HepG2 (cell line): Measurements from ENCODE around the gene PFN1. TPM values are rescaled to one million over a fixed set of nuclear protein-coding genes. Genes with fewer than 3 reads are reported as not detected.

Experiments
- BHLHE40 ChIP-seq: IDR thresholded peaks from 2 replicates; pipeline ENCODE4 v1.6.1; 2011; ENCODE audit warnings: low read length, improper control_type of control experiment
- CAMTA2 ChIP-seq: sonication (generic); formaldehyde crosslinking; IDR thresholded peaks from 2 replicates; pipeline ENCODE4 v1.4.0; 2020; ENCODE audit warnings: mild to moderate bottlenecking, missing genetic modification reagents, borderline replicate concordance
- CSRNP1 ChIP-seq: sonication (generic); formaldehyde crosslinking; IDR thresholded peaks from 2 replicates; pipeline ENCODE4 v1.8.1; 2023; ENCODE audit warnings: mild to moderate bottlenecking, missing genetic modification reagents
- ETV5 ChIP-seq: IDR thresholded peaks from 2 replicates; pipeline ENCODE4 v1.6.1; 2018; ENCODE audit warnings: missing biosample characterization, missing genetic modification reagents, inconsistent platforms, borderline replicate concordance
- GABPA ChIP-seq, 2 experiments: IDR thresholded peaks; 2 replicates each; pipeline ENCODE4 v1.6.1; 2011 to 2016; ENCODE audit warnings: low read depth in 2 of 2, low read length in 1 of 2, missing biosample characterization in 1 of 2, missing genetic modification characterization in 1 of 2
- GATA4 ChIP-seq: sonication (generic); IDR thresholded peaks from 2 replicates; pipeline ENCODE4 v1.6.1; 2016; ENCODE audit warnings: antibody characterized with exemption, low read depth, borderline replicate concordance
- HBP1 ChIP-seq: IDR thresholded peaks from 2 replicates; pipeline ENCODE4 v1.6.1; 2016; ENCODE audit warnings: low read depth, control low read depth
- HNF4A ChIP-seq: sonication (generic); formaldehyde crosslinking; IDR thresholded peaks from 2 replicates; pipeline ENCODE4 v1.4.0; 2020; ENCODE audit warnings: missing genetic modification reagents
- MAF1 ChIP-seq: sonication (generic); formaldehyde crosslinking; IDR thresholded peaks from 2 replicates; pipeline ENCODE4 v1.5.0; 2020; ENCODE audit warnings: missing genetic modification reagents, borderline replicate concordance
- MAX ChIP-seq: IDR thresholded peaks from 2 replicates; pipeline ENCODE4 v1.6.1; 2012; ENCODE audit warnings: inconsistent platforms
- NCOR1 ChIP-seq: fragments of 200-600 bp; sonication (generic); IDR thresholded peaks from 2 replicates; pipeline ENCODE4 v1.7.0; 2017; ENCODE audit warnings: antibody characterized with exemption, low read length, borderline replicate concordance
- POLR2A ChIP-seq, 2 experiments: IDR thresholded peaks; 2 replicates each; pipeline ENCODE4 v1.6.1; 2011; ENCODE audit warnings: low read depth in 2 of 2, low read length in 2 of 2, mild to moderate bottlenecking in 1 of 2, moderate library complexity in 1 of 2; ENCODE audit not compliant: insufficient read depth in 1 of 2
- ZNF335 ChIP-seq: sonication (generic); formaldehyde crosslinking; IDR thresholded peaks from 2 replicates; pipeline ENCODE4 v1.4.0; 2020; ENCODE audit warnings: missing genetic modification reagents
- polyA plus RNA-seq, 8 experiments: library from polyadenylated mRNA; depleted of rRNA in 3 of 8; stranded (reverse) in 7 of 8; unstranded in 1 of 8; fragments of >200 nt; fragmentation: Illumina TruSeq in 4 of 8; extraction: Trizol in 4 of 8; gene quantifications; 2 replicates each; pipeline versions ENCODE4 v1.2.1 to v1.2.3, GENCODE V29; 2011 to 2016; ENCODE audit warnings: low read depth in 4 of 8, missing spikeins in 1 of 8, mixed read lengths in 1 of 8; ENCODE audit not compliant: insufficient read depth in 1 of 8
- total RNA-seq, 5 experiments: library from RNA; depleted of rRNA; stranded (reverse); fragments of >200 nt; fragmentation: Illumina TruSeq; extraction: Trizol; gene quantifications; 2 replicates each; pipeline ENCODE4 v1.2.3, GENCODE V29; 2016; ENCODE audit warnings: low read depth in 1 of 5
- TF ChIP-seq, protein P1 (sequence below): sonication (generic); formaldehyde crosslinking; IDR thresholded peaks from 2 replicates; pipeline ENCODE4 v1.4.0; 2020; ENCODE audit warnings: mild to moderate bottlenecking, missing genetic modification reagents
- TF ChIP-seq, protein P2 (sequence below): sonication (generic); formaldehyde crosslinking; IDR thresholded peaks from 2 replicates; pipeline ENCODE4 v1.8.0; 2023; ENCODE audit warnings: mild to moderate bottlenecking, missing genetic modification reagents
- TF ChIP-seq, protein P3 (sequence below): sonication (generic); formaldehyde crosslinking; IDR thresholded peaks from 2 replicates; pipeline ENCODE4 v1.5.1; 2020; ENCODE audit warnings: mild to moderate bottlenecking, missing genetic modification reagents, borderline replicate concordance

Gene PFN1
- total and polyA plus RNA-seq, 2 of the 13 experiments (the other 11 are each of a cell fraction or from before 2014, with no cell fraction given), result 494 to 613 TPM

- TF ChIP-seq, protein P1, sequence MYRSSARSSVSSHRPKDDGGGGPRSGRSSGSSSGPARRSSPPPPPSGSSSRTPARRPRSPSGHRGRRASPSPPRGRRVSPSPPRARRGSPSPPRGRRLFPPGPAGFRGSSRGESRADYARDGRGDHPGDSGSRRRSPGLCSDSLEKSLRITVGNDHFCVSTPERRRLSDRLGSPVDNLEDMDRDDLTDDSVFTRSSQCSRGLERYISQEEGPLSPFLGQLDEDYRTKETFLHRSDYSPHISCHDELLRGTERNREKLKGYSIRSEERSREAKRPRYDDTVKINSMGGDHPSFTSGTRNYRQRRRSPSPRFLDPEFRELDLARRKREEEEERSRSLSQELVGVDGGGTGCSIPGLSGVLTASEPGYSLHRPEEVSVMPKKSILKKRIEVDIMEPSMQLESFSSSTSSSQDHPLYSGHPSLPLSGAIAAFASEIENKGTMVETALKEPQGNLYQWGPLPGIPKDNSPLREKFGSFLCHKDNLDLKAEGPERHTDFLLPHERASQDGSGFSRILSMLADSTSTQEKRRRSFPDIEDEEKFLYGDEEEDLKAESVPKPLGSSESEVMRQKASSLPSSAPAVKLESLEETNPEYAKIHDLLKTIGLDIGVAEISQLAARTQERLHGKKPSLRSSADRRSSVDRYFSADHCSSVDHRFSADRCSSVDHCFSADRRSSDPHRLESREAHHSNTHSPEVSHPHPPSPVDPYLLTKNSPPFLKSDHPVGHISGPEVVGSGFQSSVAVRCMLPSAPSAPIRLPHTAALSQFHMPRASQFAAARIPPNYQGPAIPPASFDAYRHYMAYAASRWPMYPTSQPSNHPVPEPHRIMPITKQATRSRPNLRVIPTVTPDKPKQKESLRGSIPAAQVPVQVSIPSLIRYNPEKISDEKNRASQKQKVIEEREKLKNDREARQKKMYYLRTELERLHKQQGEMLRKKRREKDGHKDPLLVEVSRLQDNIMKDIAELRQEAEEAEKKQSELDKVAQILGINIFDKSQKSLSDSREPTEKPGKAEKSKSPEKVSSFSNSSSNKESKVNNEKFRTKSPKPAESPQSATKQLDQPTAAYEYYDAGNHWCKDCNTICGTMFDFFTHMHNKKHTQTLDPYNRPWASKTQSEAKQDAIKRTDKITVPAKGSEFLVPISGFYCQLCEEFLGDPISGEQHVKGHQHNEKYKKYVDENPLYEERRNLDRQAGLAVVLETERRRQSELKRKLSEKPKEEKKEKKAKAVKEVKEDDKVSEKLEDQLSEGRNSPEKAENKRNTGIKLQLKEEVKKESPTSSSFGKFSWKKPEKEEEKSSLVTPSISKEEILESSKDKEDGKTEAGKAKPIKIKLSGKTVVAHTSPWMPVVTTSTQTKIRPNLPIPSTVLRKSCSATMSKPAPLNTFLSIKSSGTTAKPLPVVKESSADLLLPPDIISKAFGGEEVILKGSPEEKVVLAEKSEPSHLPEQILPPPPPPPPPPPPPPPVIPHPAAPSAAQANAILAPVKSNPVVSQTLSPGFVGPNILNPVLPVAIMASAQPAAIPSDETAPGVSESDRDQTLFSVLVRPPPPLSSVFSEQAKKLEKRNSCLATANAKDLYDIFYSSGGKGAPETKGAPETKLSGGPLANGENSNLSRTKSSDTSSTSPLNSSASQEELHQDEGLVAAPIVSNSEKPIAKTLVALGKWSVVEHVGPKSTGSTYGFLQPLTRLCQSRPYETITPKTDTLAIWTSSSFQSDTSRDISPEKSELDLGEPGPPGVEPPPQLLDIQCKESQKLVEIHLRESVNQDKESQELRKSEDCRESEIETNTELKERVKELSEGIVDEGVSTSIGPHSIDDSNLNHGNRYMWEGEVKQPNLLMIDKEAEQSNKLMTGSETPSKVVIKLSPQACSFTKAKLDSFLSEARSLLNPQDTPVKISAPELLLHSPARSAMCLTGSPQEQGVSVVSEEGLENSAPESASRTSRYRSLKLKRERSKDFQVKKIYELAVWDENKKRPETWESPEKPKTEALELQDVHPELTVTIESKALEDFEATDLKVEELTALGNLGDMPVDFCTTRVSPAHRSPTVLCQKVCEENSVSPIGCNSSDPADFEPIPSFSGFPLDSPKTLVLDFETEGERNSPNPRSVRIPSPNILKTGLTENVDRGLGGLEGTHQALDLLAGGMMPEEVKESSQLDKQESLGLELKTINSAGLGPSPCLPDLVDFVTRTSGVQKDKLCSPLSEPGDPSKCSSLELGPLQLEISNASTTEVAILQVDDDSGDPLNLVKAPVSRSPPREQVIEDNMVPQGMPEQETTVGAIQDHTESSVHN (CRISPR knock-in tag), result no peak
- TF ChIP-seq GABPA (IDR thresholded peaks at IDR 0.05; ENCODE audit: low read depth, low read length) (peak; percentile 41), GABPA (CRISPR knock-in tag; IDR thresholded peaks at IDR 0.05; ENCODE audit: low read depth) (peak; percentile 52; the same call in 1 of the 2 replicates), ZNF335 (CRISPR knock-in tag) (no peak), ETV5 (CRISPR knock-in tag) (peak; percentile 12; the same call in 1 of the 2 replicates), GATA4 (no peak), MAX (peak; percentile 57; the same call in 1 of the 2 replicates), HNF4A (CRISPR knock-in tag) (no peak; the same call in 1 of the 2 replicates), CSRNP1 (CRISPR knock-in tag) (no peak), MAF1 (CRISPR knock-in tag) (no peak), NCOR1 (no peak), BHLHE40 (0 out of 2 replicates have a peak, but pooled peaks have one; percentile 16), CAMTA2 (CRISPR knock-in tag) (no peak), POLR2A (IDR thresholded peaks at IDR 0.05; ENCODE audit: insufficient read depth in 1 of 2, low read depth in 2 of 2, low read length in 2 of 2) (peak; percentile 50 to 64; a peak in 3 of 4 replicates), HBP1 (CRISPR knock-in tag) (peak; percentile 53; the same call in 1 of the 2 replicates)
- TF ChIP-seq, protein P2, sequence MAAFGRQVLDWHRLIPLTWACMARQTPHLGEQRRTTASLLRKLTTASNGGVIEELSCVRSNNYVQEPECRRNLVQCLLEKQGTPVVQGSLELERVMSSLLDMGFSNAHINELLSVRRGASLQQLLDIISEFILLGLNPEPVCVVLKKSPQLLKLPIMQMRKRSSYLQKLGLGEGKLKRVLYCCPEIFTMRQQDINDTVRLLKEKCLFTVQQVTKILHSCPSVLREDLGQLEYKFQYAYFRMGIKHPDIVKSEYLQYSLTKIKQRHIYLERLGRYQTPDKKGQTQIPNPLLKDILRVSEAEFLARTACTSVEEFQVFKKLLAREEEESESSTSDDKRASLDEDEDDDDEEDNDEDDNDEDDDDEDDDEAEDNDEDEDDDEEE (CRISPR knock-in tag), result peak; percentile 5; the same call in 1 of the 2 replicates
- TF ChIP-seq, protein P3, sequence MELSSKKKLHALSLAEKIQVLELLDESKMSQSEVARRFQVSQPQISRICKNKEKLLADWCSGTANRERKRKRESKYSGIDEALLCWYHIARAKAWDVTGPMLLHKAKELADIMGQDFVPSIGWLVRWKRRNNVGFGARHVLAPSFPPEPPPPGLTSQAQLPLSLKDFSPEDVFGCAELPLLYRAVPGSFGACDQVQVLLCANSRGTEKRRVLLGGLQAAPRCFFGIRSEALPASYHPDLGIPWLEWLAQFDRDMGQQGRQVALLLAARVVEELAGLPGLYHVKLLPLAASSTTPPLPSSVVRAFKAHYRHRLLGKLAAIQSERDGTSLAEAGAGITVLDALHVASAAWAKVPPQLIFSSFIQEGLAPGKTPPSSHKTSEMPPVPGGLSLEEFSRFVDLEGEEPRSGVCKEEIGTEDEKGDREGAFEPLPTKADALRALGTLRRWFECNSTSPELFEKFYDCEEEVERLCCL (CRISPR knock-in tag), result no peak
Measured at GRCh38 chr17:4948931-4949320, 596 bp upstream of the PFN1 start (continued).
